ENCODE measurements around the gene TMSB10. TPM values are rescaled to one million over a fixed set of nuclear protein-coding genes. Genes with fewer than 3 reads are reported as not detected.
A peak's percentile ranks its signal among the peaks of the same experiment; 100 is the strongest.

The TMSB10 gene
- total and polyA plus RNA-seq, 2 of the 13 experiments (the other 11 are each of a cell fraction or from before 2014, with no cell fraction given) = 665 to 708 TPM

- no peak for TF ChIP-seq RERE (CRISPR knock-in tag; IDR thresholded peaks at IDR 0.05; ENCODE audit: low read depth)
- no peak for TF ChIP-seq ZFAT (CRISPR knock-in tag; conservative IDR thresholded peaks at IDR 0.05)
- TF ChIP-seq, protein P1, sequence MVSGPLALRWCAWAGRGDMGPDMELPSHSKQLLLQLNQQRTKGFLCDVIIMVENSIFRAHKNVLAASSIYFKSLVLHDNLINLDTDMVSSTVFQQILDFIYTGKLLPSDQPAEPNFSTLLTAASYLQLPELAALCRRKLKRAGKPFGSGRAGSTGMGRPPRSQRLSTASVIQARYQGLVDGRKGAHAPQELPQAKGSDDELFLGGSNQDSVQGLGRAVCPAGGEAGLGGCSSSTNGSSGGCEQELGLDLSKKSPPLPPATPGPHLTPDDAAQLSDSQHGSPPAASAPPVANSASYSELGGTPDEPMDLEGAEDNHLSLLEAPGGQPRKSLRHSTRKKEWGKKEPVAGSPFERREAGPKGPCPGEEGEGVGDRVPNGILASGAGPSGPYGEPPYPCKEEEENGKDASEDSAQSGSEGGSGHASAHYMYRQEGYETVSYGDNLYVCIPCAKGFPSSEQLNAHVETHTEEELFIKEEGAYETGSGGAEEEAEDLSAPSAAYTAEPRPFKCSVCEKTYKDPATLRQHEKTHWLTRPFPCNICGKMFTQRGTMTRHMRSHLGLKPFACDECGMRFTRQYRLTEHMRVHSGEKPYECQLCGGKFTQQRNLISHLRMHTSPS (CRISPR knock-in tag; IDR thresholded peaks at IDR 0.05; ENCODE audit: low read depth) = peak; percentile 45; the same call in 1 of the 2 replicates
- 0 out of 2 replicates have a peak, but pooled peaks have one; percentile 54 for TF ChIP-seq ZNF614 (CRISPR knock-in tag; IDR thresholded peaks at IDR 0.05; ENCODE audit: borderline replicate concordance)
- peak; percentile 53; the same call in 1 of the 2 replicates for TF ChIP-seq FOXO1 (CRISPR knock-in tag; IDR thresholded peaks at IDR 0.05)
- peak; percentile 38 for TF ChIP-seq ZNF18 (CRISPR knock-in tag; IDR thresholded peaks at IDR 0.05; ENCODE audit: insufficient replicate concordance)
- no peak for TF ChIP-seq ZFP36 (IDR thresholded peaks at IDR 0.05; ENCODE audit: borderline replicate concordance, low read depth, low read length, partially characterized antibody)
- peak; percentile 45; the same call in 1 of the 2 replicates for TF ChIP-seq MIER2 (CRISPR knock-in tag; IDR thresholded peaks at IDR 0.05)
- no peak for TF ChIP-seq KLF15 (CRISPR knock-in tag; IDR thresholded peaks at IDR 0.05; ENCODE audit: borderline replicate concordance)
- no peak for TF ChIP-seq U2AF2 (IDR thresholded peaks at IDR 0.05; ENCODE audit: low read depth, low read length)
- TF ChIP-seq KIAA2018 (CRISPR knock-in tag; IDR thresholded peaks at IDR 0.05; ENCODE audit: borderline replicate concordance) = no peak
- TF ChIP-seq EEA1 (CRISPR knock-in tag; IDR thresholded peaks at IDR 0.05; ENCODE audit: borderline replicate concordance) = no peak
Observed at GRCh38 chr2:84954329-84954728, 48.9 kb downstream of the TMSB10 start (continued).

Data from HepG2 (cell line).